HL-60/S4 treated with retinoic acid at 250 ng/mL for 4 days and 3 days (cell line): ENCODE data around the gene SENP3.

ENCODE experiments used
- in situ Hi-C: fragments of 300-500 bp; cut with MboI; formaldehyde crosslinking; loops from 2 replicates; pipeline ENCODE4 v1.7.0; 2022; ENCODE audit warnings: low sequenced_read_pairs

SENP3 gene

DNA sequence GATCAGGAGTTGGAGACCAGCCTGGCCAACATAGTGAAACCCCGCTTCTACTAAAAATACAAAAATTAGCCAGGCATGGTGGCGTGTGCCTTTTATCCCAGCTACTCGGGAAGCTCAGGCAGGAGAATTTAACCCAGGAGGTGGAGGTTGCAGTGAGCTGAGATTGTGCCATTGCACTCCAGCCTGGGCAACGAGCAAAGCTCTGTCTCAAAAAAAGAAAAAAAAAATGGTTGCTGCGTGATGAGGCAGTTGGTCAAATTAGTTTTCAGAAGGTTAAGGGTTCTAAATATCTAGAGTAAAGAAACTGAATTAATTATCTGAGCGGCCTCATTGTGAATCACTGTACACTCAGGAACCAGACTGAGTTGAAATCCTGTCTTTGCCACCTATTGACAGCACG, 14.2 kb downstream of the SENP3 start:
- in situ Hi-C loops: no loop called here

GRCh38 chr17:7576432-7576937, 14.8 kb downstream of the SENP3 start:
- in situ Hi-C loops: no loop called here

DNA sequence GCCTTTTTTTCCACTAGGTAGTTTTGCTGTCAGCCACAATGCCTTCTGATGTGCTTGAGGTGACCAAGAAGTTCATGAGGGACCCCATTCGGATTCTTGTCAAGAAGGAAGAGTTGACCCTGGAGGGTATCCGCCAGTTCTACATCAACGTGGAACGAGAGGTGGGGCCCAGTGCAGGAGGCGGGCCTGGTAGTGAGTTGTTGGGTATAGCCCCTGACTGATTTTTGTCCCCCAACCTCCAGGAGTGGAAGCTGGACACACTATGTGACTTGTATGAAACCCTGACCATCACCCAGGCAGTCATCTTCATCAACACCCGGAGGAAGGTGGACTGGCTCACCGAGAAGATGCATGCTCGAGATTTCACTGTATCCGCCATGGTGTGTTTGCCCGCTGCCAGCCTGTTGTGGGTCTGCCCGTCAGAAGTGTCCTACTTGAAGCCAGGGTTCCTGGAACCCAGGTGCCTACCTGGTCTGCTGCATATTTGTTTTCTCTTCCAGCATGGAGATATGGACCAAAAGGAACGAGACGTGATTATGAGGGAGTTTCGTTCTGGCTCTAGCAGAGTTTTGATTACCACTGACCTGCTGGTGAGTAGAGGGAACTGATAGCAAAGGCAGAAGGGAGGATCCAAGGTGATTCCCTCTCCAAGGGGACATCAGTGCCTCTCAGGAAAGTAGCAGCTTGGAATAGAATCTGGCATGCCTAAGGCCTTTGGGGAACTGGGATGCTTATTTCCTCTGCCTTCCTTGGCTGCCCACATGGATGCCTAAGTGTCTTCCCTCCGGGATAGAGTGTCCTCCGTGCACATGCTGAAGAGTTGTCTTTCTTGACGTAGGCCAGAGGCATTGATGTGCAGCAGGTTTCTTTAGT, 15.8 kb downstream of the SENP3 start:
- in situ Hi-C loops: no loop called here

DNA sequence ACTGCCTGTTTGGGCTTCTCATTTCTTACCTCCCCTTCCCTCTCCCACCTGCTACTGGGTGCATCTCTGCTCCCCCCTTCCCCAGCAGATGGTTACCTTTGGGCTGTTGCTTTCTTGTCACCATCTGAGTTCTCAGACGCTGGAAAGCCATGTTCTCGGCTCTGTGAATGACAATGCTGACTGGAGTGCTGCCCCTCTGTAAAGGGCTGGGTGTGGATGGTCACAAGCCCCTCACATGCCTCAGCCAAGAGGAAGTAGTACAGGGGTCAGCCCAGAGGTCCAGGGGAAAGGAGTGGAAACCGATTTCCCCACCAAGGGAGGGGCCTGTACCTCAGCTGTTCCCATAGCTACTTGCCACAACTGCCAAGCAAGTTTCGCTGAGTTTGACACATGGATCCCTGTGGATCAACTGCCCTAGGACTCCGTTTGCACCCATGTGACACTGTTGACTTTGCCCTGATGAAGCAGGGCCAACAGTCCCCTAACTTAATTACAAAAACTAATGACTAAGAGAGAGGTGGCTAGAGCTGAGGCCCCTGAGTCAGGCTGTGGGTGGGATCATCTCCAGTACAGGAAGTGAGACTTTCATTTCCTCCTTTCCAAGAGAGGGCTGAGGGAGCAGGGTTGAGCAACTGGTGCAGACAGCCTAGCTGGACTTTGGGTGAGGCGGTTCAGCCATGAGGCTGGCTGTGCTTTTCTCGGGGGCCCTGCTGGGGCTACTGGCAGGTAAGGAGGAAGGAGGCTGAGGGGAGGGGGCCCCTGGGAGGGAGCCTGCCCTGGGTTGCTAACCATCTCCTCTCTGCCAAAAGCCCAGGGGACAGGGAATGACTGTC, 17.5 kb downstream of the SENP3 start, which contains the start of gene CD68:
Gene CD68 (plus strand): TSS at position 638 of the 833 bp plus-strand sequence. CDS start 40 bp downstream, at position 678.
- in situ Hi-C loops: no loop called here

DNA sequence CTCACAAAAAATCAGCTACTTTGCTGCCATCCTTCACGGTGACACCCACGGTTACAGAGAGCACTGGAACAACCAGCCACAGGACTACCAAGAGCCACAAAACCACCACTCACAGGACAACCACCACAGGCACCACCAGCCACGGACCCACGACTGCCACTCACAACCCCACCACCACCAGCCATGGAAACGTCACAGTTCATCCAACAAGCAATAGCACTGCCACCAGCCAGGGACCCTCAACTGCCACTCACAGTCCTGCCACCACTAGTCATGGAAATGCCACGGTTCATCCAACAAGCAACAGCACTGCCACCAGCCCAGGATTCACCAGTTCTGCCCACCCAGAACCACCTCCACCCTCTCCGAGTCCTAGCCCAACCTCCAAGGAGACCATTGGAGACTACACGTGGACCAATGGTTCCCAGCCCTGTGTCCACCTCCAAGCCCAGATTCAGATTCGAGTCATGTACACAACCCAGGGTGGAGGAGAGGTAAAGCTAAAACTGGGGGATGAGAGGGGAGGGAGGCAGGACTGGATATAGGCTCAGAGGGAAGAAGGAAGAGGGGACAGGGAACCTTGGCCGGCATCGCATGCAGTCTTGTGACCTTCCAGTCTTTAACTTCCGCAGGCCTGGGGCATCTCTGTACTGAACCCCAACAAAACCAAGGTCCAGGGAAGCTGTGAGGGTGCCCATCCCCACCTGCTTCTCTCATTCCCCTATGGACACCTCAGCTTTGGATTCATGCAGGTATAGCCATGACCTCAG, 18.3 kb downstream of the SENP3 start:
- in situ Hi-C loops: no loop called here

DNA sequence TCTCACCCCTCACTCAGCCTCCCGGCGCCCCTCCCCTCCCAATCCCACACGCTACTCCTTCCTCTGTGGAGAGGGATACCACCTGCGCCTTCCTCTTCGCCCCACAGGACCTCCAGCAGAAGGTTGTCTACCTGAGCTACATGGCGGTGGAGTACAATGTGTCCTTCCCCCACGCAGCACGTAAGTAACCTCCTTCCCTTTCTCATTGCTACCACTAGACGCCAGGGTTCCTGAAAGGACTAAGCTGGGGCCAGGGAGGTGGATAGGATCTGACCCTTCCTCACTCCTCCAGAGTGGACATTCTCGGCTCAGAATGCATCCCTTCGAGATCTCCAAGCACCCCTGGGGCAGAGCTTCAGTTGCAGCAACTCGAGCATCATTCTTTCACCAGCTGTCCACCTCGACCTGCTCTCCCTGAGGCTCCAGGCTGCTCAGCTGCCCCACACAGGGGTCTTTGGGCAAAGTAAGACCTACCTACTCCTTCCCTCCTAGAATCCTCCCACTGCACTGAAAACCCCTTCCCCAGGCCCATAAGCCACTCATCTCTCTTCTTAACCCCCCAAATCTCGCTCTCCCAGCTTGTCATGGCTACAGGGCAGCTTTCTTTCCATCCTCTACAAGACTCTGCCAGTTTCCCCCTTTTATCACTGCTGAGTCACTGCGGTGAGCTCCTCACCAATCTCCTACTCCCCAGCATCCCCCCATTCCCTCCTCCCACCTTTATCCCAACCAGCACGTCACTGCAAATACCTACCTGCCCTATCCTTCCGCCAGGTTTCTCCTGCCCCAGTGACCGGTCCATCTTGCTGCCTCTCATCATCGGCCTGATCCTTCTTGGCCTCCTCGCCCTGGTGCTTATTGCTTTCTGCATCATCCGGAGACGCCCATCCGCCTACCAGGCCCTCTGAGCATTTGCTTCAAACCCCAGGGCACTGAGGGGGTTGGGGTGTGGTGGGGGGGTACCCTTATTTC, 19.2 kb downstream of the SENP3 start:
- in situ Hi-C loops: no loop called here

DNA sequence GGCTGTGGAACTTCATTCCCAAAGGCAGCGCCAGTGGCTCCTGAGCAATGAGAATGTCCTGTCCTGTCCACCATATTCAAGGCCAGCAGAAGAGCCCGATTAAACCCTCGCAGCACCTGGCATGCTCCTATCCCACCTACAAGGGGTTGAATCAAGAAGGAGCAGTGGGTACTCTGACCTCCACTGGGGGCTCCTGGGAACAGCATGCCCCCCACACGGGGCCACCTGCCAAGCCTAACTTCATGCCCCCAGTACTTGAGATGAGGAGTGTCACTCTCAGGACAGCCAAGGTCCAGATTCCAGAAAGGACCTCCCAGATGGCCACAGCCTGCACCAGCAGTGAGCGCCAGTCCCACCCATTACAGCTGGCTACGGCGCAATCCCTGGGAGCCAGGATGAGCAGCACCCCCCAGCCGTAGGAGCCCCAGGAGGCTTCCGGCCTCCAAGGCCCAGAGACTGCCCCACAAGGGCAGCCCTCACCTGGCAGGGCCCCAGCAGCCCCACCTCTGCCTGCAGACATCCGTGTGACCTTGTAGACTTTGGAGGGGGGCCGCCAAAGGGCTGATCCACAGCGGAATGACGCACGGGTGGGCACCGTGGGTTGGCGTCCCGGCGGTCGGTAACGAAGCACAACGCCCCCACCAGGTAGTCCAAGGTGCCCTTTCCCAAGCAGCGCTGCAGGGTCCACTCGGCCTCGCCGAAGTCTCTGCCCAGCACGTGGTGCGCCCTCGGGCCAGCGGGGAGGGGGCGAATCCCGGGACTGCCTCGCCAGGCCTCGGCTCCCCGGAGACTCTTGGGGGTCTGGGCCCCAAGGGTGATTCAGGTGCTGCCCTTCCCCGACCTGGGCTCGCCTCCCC, 20.9 kb downstream of the SENP3 start:
- in situ Hi-C loops: no loop called here

DNA sequence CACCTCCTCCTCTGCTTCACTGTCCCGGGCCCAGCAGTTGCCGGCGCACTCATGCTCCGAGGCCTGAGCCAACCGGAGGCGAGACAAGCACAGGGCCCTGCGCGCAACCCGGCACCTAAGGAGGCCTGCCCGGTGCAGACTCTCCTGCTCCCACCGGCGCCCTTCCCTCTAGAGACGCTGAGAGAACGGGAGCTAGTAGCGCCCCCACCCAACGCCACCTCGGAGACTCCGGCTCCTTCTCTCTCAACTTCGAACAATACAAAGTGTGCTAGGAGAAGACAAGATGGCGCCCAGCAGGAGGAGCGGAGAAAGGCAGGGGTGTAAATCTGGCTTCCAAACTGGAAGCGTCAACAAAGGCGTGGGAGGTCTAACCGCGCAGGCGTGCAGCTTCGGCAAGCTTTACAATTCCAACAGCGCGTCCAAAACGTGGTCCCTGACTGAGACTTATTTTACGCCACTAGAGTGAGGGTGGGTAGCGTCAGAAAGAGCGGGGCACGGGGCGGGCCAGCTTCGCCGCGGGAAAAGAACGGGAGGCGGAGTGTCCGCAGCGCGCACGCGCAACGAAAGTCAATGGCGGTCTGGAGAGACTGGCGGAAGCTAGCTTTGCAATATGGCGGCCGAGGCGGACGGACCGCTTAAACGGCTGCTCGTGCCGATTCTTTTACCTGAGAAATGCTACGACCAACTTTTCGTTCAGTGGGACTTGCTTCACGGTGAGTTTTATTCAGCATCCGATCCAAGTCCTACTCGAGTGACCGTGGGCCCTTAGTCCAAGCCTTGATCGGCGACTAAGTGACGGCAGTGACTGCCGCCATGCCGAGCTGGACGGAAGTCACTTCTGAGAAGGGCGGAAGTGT, 21.8 kb downstream of the SENP3 start, which contains the start of gene MPDU1:
Gene MPDU1 (plus strand): TSS at position 600 of the 857 bp plus-strand sequence. CDS start 11 bp downstream, at position 611.
- in situ Hi-C loops: no loop called here

GRCh38 chr17:7586673-7587419, 25.1 kb downstream of the SENP3 start:
- in situ Hi-C loops: no loop called here

DNA sequence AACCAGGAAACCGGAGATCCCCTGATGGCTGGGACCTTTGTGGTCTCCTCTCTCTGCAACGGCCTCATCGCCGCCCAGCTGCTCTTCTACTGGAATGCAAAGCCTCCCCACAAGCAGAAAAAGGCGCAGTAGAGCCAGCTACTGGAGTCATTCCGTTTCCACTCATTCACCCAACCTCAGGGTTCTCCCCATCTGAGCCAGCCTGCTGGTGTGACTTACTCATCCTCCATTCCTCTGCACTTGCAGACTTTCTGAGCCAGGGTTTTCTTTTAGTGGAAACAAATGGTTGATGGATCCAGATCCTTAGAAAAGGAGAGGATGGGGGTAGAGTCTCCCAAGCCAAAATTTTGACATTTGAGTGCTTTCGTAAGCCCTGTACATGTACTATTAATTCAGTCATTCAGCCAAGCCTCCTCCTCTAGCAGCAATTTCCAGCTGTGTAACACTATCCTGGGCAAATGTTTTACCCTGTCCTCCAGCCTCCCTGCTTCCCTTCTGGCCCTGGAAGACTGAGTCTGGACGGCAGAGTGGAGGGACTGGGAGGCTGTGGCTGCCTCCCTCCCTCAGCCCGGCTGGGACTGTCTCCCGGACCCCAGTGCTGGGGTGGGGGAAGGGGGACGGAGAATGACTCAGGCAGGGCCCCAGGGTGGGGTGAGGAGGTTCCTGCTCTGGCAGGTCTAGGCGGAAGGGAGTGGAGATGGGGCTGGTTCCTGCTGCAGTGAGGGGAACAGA, 25.9 kb downstream of the SENP3 start:
- in situ Hi-C loops: no loop called here

GRCh38 chr17:7588553-7589203, 27.0 kb downstream of the SENP3 start:
- in situ Hi-C loops: no loop called here

GRCh38 chr17:7589204-7589868, 27.6 kb downstream of the SENP3 start:
- in situ Hi-C loops: no loop called here

DNA sequence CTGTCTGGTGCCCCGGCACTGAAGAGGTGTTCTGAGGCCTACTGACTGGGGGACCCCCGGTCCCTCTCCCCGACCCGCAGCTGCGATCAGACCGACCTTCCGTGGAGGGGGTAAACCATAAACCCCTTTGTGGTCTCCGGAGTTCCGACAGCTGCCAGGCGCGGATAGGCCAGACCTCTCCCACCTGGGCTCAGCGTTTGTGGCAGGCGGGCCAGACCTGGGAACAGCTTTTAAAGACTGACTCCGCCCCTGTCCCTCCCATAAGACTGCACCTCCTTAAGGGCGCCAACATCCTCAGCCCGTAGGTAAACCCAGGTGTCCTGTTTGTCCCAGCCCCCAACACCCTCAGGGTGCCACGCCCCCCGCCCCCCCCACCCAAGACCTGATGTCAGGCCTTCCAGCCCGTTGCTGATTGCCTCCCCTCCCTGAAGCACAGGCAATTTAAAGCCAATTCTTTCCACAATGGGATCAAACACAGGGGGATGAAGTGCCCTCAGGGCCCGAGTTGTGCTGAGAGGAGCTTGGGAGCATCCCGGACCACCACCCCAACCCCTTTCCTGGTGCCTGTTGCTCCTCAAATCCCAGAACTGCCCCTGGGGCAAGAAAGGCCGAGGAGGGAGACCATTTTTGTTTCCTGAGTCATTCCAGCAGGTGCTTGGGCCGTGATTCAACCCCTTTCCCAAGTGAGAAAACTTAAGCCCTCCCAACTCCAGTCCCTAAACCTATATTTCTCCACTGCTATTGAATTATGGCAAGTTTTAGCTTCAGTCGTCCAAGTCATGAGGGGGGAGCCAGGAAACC, 28.4 kb downstream of the SENP3 start, which contains the start of gene SOX15:
Gene SOX15 (minus strand): TSS at position 204 of the 801 bp plus-strand sequence. CDS start 418 bp downstream, outside the sequence.
- in situ Hi-C loops: no loop called here

- in situ Hi-C loops: no loop called here
Observed at GRCh38 chr17:7590743-7591142, 29.0 kb downstream of the SENP3 start.
